ENCODE results near the gene DENND6B. TPM values are rescaled to one million over a fixed set of nuclear protein-coding genes. Genes with fewer than 3 reads are reported as not detected.
A peak's percentile ranks its signal among the peaks of the same experiment; 100 is the strongest.

The DENND6B gene
- polyA plus RNA-seq, 3 donors from 2014 or later: 0.23 to 0.34 TPM; not detected in 1

DNA sequence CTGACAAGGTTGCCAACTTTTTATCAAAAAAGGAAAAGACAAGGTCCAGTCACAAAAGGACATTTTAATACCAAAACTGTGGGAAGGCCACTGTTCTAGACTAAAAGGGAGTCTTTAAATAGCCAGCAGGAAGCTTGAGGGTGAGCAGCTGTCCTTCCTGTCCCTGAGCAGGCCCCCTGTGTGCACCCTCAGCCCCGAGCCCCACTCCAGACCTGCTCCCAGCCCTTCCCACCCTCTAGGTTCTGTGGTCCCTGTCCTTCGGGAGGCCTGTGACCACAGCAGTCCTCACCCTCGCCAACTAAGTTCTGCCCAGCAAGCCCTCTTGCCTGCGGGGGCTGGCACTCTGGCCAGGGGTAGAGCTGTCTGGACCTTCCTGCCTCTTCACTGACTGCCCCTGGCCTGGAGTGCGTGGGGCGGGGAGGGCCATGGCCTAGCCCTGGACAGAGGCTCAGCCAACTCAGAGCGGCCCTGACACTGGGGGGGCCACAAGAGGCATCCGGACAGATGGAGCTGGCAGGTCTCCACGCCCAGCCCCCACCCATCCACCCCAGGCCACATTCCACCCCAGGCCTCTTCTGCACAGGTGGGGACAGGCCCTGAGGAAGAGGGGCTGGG lies 17.7 kb downstream of the DENND6B start:
- H3K4me1 Mint-ChIP-seq: peaks cover 1 to 5% of the 10 kb centered on the region in 2 donors
- no peaks in the 10 kb centered on the region for H3K36me3 Mint-ChIP-seq
- H3K4me3 Mint-ChIP-seq: peak overlapping the region in 2 of 5 donors; percentile 18 to 59
- H3K9me3 Mint-ChIP-seq: no peaks in the 10 kb centered on the region
- DNase-seq: no peak
- H3K27ac Mint-ChIP-seq: peak overlapping the region in 1 of 6 donors; percentile 64
- peaks cover 0 to 3% (median 2%) of the 10 kb centered on the region in 3 donors for H3K27me3 Mint-ChIP-seq (ENCODE audit: low read depth in 3 of 3)

DNA sequence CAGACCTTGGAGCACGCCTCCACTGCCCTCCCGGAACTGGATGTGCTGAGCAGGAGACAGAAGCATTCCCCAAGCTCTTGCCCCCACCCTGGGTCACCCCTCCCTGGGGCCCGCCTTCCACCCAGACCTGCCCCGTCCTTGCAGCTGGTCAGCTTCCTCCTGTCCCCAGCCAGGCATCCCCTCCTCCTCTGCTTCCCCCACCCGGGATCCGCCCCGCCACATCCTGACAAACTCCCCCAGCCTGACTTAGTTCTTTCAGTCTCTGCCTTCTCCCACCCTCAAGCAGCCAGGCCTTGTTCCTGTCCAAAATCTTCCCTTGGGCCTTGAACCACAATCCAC lies 18.2 kb downstream of the DENND6B start:
- H3K36me3 Mint-ChIP-seq: no peaks in the 10 kb centered on the region
- peaks cover 0 to 3% (median 2%) of the 10 kb centered on the region in 3 donors for H3K27me3 Mint-ChIP-seq (ENCODE audit: low read depth in 3 of 3)
- peaks cover 0 to 3% of the 10 kb centered on the region in 2 donors for H3K4me1 Mint-ChIP-seq
- H3K4me3 Mint-ChIP-seq: peak overlapping the region in 4 of 5 donors; percentile 5 to 59 (median 27)
- peak overlapping the region in 1 of 6 donors; percentile 64 for H3K27ac Mint-ChIP-seq
- no peaks in the 10 kb centered on the region for H3K9me3 Mint-ChIP-seq
- no peak for DNase-seq

DNA sequence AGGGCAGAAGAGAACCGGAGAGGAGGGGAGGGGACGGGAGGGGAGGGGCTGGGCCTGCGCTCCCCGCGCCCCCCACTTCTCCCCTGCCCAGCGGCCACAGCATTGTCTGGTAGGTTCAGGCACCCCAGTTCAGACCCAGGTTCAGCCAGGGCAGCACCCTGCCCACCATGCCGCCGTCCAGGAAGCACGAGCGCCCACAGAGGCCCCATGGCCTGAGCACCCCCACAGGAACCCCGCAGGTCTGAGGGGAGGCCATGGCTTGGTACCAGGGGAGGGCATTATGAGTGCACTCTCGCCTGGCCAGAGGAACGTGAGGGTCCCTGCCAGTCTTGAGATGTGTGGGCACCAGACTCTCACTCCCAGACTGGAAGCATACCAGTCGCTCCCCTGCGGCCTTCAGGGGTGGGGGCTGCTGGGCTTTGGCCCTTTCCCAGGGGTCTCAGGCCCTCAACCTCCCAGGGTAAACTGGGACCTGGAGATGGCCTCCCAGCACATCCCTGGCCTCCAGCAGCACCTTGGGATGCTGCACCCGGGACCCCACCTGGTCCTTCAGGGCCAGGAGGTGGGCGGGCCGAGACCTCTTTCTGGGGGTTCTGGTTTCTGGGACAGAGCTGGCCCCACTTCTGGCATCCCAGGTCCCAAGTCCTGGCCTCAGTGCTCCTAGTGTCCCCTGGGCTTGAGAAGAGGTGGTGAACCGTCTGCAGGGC lies 18.8 kb downstream of the DENND6B start:
- Mint-ChIP-seq H3K27me3 (ENCODE audit: low read depth in 3 of 3) (peaks cover 0 to 3% (median 2%) of the 10 kb centered on the region in 3 donors), H3K4me3 (peak overlapping the region in 2 of 5 donors; percentile 49 to 50), H3K4me1 (peaks cover 0 to 3% of the 10 kb centered on the region in 2 donors), H3K9me3 (no peaks in the 10 kb centered on the region), H3K36me3 (no peaks in the 10 kb centered on the region), H3K27ac (no peak overlapping the region)
- no peak for DNase-seq

DNA sequence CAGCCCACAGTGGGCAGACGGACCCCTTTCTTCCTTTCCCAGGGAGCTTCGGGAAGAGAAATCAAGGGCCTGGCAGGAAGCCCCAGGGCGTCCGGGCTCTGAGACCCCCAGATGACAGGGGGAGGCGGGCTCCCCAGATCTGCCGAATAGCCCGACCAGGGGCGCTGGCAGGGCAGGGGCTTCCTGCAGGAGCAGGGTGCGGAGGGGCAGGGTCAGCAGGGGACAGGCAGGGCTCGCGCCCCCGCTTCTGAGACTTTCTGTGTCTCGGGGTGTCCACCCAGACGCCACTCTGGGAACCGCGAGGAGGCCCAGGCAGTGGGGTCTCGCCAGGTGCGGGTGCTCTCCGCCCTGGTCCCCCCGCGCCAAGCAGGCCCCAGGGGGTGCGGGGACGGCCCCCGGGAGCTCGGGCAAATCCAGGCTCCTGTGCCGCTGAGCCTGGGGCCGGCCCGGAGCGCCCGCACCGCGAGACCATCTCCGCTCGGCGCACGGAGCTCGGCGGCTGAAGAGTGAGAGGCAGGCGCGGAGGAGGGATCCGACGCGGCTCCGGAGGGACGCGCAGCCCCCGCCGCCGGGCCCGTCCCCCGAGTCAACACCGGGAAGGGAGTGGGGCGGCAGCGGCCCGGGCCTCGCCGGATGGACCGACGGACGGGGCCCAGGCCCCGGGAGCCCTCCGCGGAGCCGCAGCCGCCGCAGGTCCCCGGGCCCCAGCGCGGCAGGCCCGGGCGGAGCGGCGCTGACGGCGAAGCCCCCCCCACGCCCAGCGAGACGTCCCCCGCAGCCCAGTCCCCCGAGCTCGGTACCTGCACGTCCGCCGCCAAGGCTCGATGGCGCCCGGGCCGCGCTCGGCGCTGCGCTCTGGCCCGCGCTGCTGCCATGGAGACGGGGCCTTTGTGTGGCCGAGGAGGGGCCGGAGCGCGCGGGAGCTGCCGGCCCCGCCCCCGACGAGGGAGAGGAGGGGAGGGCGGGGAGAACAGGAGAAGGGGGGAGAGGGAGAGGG lies 19.8 kb downstream of the DENND6B start, which contains the start of gene PLXNB2:
Gene PLXNB2, minus strand, starts transcription at position 894 of the 997 bp plus-strand sequence. CDS start 17,062 bp downstream, outside the sequence.
- peaks cover 0 to 3% of the 10 kb centered on the region in 2 donors for H3K4me1 Mint-ChIP-seq
- peak within 1 kb of the TSS in 2 of 5 donors; percentile 49 to 50 for H3K4me3 Mint-ChIP-seq
- peak; percentile 26 to 33 (median 26) for DNase-seq
- H3K36me3 Mint-ChIP-seq: no peaks in the 10 kb centered on the region
- H3K27me3 Mint-ChIP-seq (ENCODE audit: low read depth in 3 of 3): peaks cover 2 to 3% (median 3%) of the 10 kb centered on the region in 3 donors
- no peaks in the 10 kb centered on the region for H3K9me3 Mint-ChIP-seq
- no peak within 1 kb of the TSS for H3K27ac Mint-ChIP-seq

DNA sequence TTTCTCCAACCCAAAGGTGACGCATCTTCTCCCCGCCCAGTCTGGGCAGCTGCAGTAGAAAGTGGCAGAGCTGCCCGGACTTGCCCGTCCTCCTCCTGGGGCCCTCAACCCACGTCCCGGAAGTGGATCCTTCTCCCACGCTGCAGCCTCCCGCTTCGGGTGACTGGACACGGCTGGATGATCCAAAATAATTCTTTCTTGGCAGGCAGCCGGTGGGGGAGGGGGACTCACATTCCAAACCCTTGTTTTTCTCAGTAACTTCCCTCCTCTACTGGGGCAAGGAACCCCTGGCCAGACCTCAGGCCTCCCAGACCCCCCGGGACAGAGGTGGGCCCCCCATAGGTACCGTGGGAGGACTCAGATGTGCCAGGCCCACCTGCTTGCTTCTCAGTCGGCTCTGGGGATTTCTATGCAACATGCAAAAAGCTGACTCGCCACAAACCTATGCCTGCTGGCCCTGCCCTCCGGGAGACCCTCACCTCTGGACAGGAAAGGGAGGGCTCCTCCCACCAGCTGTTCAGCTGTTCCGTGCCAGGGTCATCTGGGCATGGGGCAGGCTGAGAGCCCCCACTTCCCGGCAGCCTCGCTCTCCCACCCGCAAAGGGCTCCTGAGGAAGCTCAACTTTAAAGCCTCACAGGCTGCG lies 20.8 kb downstream of the DENND6B start:
- Mint-ChIP-seq H3K4me3 (peak overlapping the region in 4 of 5 donors; percentile 7 to 41 (median 20)), H3K27me3 (ENCODE audit: low read depth in 3 of 3) (peaks cover 2 to 4% (median 3%) of the 10 kb centered on the region in 3 donors), H3K4me1 (peaks cover 0 to 3% of the 10 kb centered on the region in 2 donors), H3K9me3 (no peaks in the 10 kb centered on the region), H3K27ac (no peak overlapping the region), H3K36me3 (no peaks in the 10 kb centered on the region)
- no peak for DNase-seq

DNA sequence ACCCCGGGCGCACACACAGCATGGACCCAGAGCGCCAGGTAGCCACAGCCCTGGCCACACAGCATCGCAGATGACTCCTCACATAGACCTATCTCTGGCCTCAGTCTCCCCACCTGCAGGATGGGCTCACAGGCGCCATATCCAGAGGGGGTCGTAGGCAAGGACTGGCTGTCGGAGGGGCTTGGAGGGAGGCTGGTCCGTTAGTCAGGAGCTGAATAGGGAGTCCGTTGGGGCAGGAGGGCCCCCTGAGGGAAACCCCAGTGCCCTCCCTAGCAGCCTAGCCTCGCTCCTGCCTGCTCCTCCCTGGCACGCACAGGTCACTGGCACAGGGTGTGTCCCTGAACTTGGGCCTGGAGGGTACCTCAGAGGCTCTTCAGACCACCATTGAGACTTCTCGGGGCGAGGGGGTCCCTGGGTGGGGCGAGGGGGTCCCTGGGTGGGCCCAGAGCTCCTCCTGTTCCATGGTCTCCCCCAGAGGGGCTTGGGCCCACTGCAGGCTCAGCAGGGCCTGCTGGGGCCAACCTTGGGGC lies 21.4 kb downstream of the DENND6B start:
- H3K4me1 Mint-ChIP-seq: peaks cover 0 to 3% of the 10 kb centered on the region in 2 donors

DNA sequence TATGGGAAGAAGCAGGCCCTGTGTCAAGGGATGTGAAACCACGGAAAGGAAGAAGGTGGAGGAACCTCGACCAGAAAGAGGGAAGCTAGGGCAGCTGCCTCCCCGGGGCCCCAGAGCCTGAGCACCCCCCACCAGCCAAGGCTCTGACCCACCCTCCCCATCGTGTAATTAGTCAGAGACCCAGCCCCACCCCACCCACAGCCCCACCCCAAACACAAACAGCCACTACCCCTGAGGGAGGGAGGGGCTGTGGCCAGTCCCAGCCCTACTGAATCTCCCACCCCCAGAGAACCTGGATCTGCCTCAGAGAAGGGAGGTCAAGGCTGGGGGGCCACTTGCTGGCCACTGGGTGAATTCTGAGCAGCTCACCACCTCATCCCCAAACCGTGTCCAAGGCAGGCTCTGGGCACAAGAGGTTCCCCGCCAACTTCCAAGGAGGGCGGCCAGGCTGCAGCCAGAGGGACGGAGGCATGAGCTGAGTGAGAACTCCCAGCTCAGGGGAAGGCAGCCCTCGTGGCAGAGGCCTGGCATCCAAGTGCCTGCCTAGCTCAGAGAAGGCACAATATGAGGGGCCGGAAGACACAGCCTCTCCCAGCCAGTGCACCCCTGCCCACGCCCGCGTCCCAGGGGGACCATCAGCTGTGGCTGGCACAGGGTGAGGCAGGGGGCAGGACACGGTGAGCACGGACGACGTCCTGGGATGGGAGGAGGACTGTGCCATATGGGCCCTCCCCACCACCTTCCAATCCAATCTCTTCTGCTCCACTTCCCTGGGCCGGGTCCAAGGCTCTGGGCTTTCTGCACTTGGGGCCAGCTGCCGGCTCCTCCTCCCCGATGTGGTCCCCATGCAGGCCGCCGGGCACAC lies 22.1 kb downstream of the DENND6B start:
- Mint-ChIP-seq H3K4me3 (peak overlapping the region in 1 of 5 donors; percentile 6), H3K9me3 (no peaks in the 10 kb centered on the region), H3K27ac (no peak overlapping the region), H3K36me3 (no peaks in the 10 kb centered on the region), H3K27me3 (ENCODE audit: low read depth in 3 of 3) (peaks cover 2 to 6% (median 3%) of the 10 kb centered on the region in 3 donors), H3K4me1 (peaks cover 0 to 3% of the 10 kb centered on the region in 2 donors)
- no peak for DNase-seq

More for the DNA sequence above, 21.4 kb downstream of the DENND6B start:
- Mint-ChIP-seq H3K4me3 (no peak overlapping the region), H3K9me3 (no peaks in the 10 kb centered on the region), H3K36me3 (no peaks in the 10 kb centered on the region), H3K27ac (no peak overlapping the region), H3K27me3 (ENCODE audit: low read depth in 3 of 3) (peaks cover 2 to 6% (median 3%) of the 10 kb centered on the region in 3 donors)
- no peak for DNase-seq

DNA sequence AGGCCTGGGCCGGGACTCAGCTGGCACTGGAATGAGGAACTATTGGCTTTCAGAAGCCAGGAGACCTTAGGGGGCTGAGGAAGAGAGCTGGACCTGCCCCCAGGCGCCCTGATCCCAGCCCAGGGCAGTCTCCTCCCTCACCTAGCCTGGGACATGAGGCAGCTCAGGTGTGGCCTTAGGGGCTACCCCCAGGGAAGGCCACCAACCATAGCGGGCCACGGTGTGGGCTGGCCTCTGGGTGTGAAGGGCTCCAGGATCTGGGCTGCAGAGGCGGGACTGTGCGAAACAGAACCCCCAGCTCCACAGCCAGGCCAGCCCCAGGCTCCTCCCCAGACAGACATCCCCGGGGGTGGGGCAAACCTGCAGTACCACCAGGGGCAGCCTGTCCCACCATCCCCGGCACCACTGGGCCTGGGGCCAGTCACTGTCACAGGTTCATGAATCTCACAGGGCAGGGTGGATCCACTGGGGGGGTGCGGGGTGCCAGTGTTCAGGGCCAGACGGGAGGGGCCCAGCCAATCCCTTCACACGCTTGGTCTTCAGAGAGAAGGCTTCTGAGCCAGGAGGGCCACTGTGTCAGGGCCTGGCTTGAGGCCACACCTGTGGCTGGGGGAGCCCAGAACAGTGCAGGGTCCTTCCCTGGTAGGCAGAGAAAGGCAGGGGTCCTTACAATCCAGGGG lies 22.8 kb downstream of the DENND6B start:
- Mint-ChIP-seq H3K4me3 (no peak overlapping the region), H3K4me1 (peaks cover 0 to 3% of the 10 kb centered on the region in 2 donors), H3K36me3 (no peaks in the 10 kb centered on the region), H3K27ac (no peak overlapping the region), H3K27me3 (ENCODE audit: low read depth in 3 of 3) (peaks cover 2 to 6% (median 3%) of the 10 kb centered on the region in 3 donors), H3K9me3 (no peaks in the 10 kb centered on the region)
- no peak for DNase-seq

DNA sequence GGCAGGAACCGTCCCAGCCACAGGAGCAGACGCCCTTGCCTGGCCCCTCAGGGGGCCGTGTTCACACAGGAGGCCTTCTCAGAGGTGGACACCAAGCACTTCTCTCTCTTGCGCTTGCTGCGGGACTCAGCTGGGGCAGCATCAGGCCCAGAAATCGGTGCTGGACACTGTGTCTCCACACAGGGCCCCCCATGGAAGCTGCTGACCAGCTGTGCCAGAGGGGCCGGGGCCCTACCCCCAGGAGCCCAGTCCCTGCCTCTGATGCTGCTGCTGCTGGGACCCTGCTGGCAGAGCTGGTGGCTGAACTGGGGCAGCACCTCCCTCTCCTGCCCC lies 23.3 kb downstream of the DENND6B start:
- H3K4me3 Mint-ChIP-seq: no peak overlapping the region
- H3K4me1 Mint-ChIP-seq: no peaks in the 10 kb centered on the region
- DNase-seq: no peak
- no peak overlapping the region for H3K27ac Mint-ChIP-seq
- no peaks in the 10 kb centered on the region for H3K36me3 Mint-ChIP-seq
- no peaks in the 10 kb centered on the region for H3K9me3 Mint-ChIP-seq
- peaks cover 2 to 6% (median 3%) of the 10 kb centered on the region in 3 donors for H3K27me3 Mint-ChIP-seq (ENCODE audit: low read depth in 3 of 3)

DNA sequence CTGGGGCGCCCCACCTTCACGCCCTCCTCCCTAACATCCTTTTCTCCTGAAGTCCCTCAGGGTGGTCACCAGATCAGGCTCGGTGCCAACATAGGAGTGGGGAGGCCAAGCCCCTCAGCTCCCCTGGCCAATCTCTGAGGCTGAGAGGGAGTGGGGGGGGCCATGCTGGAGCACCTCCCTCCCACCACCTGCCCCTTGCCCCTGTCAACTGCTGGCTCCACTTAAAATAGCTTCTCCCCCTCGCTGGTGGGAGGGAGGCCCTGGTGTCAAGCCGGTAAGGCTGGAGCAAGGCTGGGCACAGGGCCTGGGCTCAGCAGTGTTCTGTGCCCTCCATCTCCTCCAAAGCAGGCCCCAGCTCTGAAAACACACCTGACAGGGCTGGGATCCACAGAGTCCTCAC lies 24.2 kb downstream of the DENND6B start:
- H3K4me3 Mint-ChIP-seq: no peak overlapping the region
- H3K27ac Mint-ChIP-seq: peak overlapping the region in 1 of 6 donors; percentile 50
- H3K36me3 Mint-ChIP-seq: no peaks in the 10 kb centered on the region

DNA sequence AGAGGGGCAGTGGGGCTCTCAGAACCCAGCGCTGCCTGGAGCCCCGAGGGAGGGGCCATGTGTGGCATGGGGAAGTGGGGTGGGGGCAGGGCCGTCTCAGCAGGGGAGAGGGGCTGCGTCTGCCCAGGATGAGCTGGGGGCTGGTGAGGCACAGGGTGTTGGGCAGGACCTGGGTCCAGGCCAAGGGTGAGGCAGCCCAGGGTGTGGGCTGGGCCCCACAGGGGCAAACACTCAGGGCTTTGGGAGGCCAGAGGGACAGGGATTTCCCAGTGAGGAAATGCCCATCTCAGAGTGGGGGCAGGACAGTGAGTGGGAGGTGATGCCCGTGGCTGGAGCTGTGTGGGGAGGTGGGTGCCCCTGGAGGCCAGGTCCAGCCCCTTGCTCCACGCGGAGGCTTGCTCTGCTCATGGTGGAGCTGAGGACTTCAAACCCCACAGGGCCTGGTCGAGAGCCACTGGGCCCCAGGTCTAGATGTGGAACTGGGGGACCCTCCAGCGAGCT lies 24.7 kb downstream of the DENND6B start:
- no peak for DNase-seq
- H3K27me3 Mint-ChIP-seq (ENCODE audit: low read depth in 3 of 3): peaks cover 2 to 9% (median 5%) of the 10 kb centered on the region in 3 donors
- no peaks in the 10 kb centered on the region for H3K36me3 Mint-ChIP-seq
- no peak overlapping the region for H3K4me3 Mint-ChIP-seq
- no peaks in the 10 kb centered on the region for H3K4me1 Mint-ChIP-seq
- H3K9me3 Mint-ChIP-seq: no peaks in the 10 kb centered on the region
- H3K27ac Mint-ChIP-seq: no peak overlapping the region

More for the DNA sequence above, 24.2 kb downstream of the DENND6B start:
- DNase-seq: no peak
- Mint-ChIP-seq H3K27me3 (ENCODE audit: low read depth in 3 of 3) (peaks cover 2 to 6% (median 5%) of the 10 kb centered on the region in 3 donors), H3K9me3 (no peaks in the 10 kb centered on the region), H3K4me1 (no peaks in the 10 kb centered on the region)

DNA sequence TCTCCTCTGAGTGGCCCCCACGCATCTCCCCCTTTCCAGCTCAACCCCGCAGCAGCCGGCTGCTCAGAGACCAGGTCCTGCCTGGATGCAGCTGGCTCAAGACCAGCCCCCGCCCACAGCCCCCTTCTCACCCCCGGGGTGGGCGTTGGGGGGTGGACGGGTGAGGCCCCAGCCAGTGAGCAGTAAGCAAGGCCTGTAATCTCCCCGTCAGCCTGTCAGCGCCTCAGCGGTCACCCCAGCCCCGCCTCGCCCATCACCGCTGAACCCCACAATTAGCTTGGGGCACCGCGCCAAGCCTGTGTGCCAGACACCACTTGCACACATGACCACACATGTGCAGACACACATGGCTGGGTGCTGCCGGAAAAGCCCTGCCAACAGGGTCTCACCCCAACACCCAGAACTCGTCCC lies 25.2 kb downstream of the DENND6B start:
- Mint-ChIP-seq H3K4me3 (no peak overlapping the region), H3K4me1 (no peaks in the 10 kb centered on the region), H3K27ac (no peak overlapping the region), H3K27me3 (ENCODE audit: low read depth in 3 of 3) (peaks cover 2 to 9% (median 5%) of the 10 kb centered on the region in 3 donors), H3K36me3 (no peaks in the 10 kb centered on the region), H3K9me3 (no peaks in the 10 kb centered on the region)
- no peak for DNase-seq
